Measurements from ENCODE around the gene CD300LB.
A peak's percentile ranks its signal among the peaks of the same experiment; 100 is the strongest.
"Not testable (repeated sequence)": the region's sequence is repeated elsewhere in the genome, so short reads cannot be mapped to it uniquely, and the experiment has no call there.

The CD300LB gene

GRCh38 chr17:74524653-74525464 is 6.4 kb downstream of the CD300LB start:
- no peak for DNase-seq

GRCh38 chr17:74523308-74523707 is 8.0 kb downstream of the CD300LB start:
- DNase-seq, result no peak

- DNase-seq, result no peak
These were observed 8.7 kb downstream of the CD300LB start for GRCh38 chr17:74522381-74523105.

- DNase-seq, result no peak
These were observed 9.5 kb downstream of the CD300LB start for GRCh38 chr17:74521701-74522201.

- DNase-seq, result no peak
These were observed 10.3 kb downstream of the CD300LB start for GRCh38 chr17:74520790-74521480.

GRCh38 chr17:74520016-74520434 is 11.2 kb downstream of the CD300LB start:
- no peak for DNase-seq

GRCh38 chr17:74518413-74518981 is 12.8 kb downstream of the CD300LB start:
- not testable (repeated sequence) for DNase-seq

GRCh38 chr17:74516561-74517328 is 14.5 kb downstream of the CD300LB start:
- no peak for DNase-seq

GRCh38 chr17:74515941-74516340 is 15.3 kb downstream of the CD300LB start:
- DNase-seq, result no peak

- DNase-seq, result no peak
These were observed 16.5 kb downstream of the CD300LB start for GRCh38 chr17:74514632-74515334.

- no peak for DNase-seq
These were observed 17.2 kb downstream of the CD300LB start for GRCh38 chr17:74513987-74514631.

GRCh38 chr17:74512624-74513091 is 18.6 kb downstream of the CD300LB start:
- DNase-seq, result no peak

GRCh38 chr17:74512036-74512435 is 19.2 kb downstream of the CD300LB start:
- DNase-seq, result no peak

- DNase-seq, result no peak
These were observed 23.1 kb downstream of the CD300LB start for GRCh38 chr17:74508156-74508555.

- DNase-seq, result not testable (repeated sequence)
These were observed 27.3 kb downstream of the CD300LB start for GRCh38 chr17:74503949-74504348.

GRCh38 chr17:74502861-74503260 is 28.4 kb downstream of the CD300LB start:
- no peak for DNase-seq

- DNase-seq, result no peak
These were observed 31.3 kb downstream of the CD300LB start for GRCh38 chr17:74499992-74500391.

- DNase-seq, result no peak
These were observed 33.8 kb downstream of the CD300LB start for GRCh38 chr17:74497471-74497870.

- peak; percentile 69 for DNase-seq
These were observed 37.9 kb downstream of the CD300LB start for GRCh38 chr17:74493331-74493833.

- DNase-seq, result no peak
These were observed 39.6 kb downstream of the CD300LB start for GRCh38 chr17:74491626-74492025.

- no peak for DNase-seq
These were observed 40.6 kb downstream of the CD300LB start for GRCh38 chr17:74490716-74491115.

Measured in stimulated activated CD4-positive, alpha-beta T cell treated with anti-CD3 and anti-CD28 coated beads, Interleukin-12 subunit alpha, Interleukin-12 subunit beta, amount 100 ng/mL, for 4 hours (primary cell).